Keratinocyte (primary cell): ENCODE data around the gene ACAP3.

ENCODE experiments used
- CTCF ChIP-seq, 3 experiments: IDR thresholded peaks in 1 of 3; conservative IDR thresholded peaks in 1 of 3; optimal IDR thresholded peaks in 1 of 3; 2 replicates in 2 of 3; 3 replicates in 1 of 3; pipeline versions ENCODE3 to v1.5.1; 2011; ENCODE audit warnings: low read length in 3 of 3, mild to moderate bottlenecking in 3 of 3, moderate library complexity in 2 of 3, control low read depth in 1 of 3, inconsistent platforms in 1 of 3; ENCODE audit not compliant: insufficient read depth in 2 of 3; ENCODE audit errors: extremely low read depth in 1 of 3
- EZH2 ChIP-seq: IDR thresholded peaks from one replicate; pipeline ENCODE4 v1.6.1; 2012; ENCODE audit warnings: inconsistent platforms, mild to moderate bottlenecking, low read length, moderate library complexity

- no peak for TF ChIP-seq EZH2
- TF ChIP-seq CTCF (optimal IDR thresholded peaks at IDR 0.05 in 1 of 3, IDR thresholded peaks at IDR 0.05 in 1 of 3, conservative IDR thresholded peaks at IDR 0.05 in 1 of 3; ENCODE audit: extremely low read depth in 1 of 3, insufficient read depth in 2 of 3, low read length in 3 of 3), result no peak
These were observed 1.8 kb upstream of the ACAP3 start for GRCh38 chr1:1309251-1310108.
